LNCaP clone FGC (cell line): ENCODE results near the gene CYS1.

Source experiments
- DNase-seq: peaks from one replicate; pipeline ENCODE4 v3.0.0-alpha.2; 2011; ENCODE audit warnings: low read depth
- H3K4me3 ChIP-seq: 2 replicates; pipeline ENCODE4 v1.5.1; 2011; ENCODE audit warnings: mild to moderate bottlenecking, low read depth, low read length, control low read depth
- TF ChIP-seq, protein P1 (sequence below): IDR thresholded peaks from 2 replicates; pipeline ENCODE4 v1.5.1; 2012; ENCODE audit warnings: mild to moderate bottlenecking; ENCODE audit not compliant: control insufficient read depth, insufficient read depth; ENCODE audit errors: extremely low read depth

Gene CYS1

GRCh38 chr2:10048501-10049171 is 31.6 kb downstream of the CYS1 start:
- no peak for DNase-seq
- TF ChIP-seq, protein P1, sequence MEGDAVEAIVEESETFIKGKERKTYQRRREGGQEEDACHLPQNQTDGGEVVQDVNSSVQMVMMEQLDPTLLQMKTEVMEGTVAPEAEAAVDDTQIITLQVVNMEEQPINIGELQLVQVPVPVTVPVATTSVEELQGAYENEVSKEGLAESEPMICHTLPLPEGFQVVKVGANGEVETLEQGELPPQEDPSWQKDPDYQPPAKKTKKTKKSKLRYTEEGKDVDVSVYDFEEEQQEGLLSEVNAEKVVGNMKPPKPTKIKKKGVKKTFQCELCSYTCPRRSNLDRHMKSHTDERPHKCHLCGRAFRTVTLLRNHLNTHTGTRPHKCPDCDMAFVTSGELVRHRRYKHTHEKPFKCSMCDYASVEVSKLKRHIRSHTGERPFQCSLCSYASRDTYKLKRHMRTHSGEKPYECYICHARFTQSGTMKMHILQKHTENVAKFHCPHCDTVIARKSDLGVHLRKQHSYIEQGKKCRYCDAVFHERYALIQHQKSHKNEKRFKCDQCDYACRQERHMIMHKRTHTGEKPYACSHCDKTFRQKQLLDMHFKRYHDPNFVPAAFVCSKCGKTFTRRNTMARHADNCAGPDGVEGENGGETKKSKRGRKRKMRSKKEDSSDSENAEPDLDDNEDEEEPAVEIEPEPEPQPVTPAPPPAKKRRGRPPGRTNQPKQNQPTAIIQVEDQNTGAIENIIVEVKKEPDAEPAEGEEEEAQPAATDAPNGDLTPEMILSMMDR: peak; percentile 49
- no peak overlapping the region for H3K4me3 ChIP-seq

DNA sequence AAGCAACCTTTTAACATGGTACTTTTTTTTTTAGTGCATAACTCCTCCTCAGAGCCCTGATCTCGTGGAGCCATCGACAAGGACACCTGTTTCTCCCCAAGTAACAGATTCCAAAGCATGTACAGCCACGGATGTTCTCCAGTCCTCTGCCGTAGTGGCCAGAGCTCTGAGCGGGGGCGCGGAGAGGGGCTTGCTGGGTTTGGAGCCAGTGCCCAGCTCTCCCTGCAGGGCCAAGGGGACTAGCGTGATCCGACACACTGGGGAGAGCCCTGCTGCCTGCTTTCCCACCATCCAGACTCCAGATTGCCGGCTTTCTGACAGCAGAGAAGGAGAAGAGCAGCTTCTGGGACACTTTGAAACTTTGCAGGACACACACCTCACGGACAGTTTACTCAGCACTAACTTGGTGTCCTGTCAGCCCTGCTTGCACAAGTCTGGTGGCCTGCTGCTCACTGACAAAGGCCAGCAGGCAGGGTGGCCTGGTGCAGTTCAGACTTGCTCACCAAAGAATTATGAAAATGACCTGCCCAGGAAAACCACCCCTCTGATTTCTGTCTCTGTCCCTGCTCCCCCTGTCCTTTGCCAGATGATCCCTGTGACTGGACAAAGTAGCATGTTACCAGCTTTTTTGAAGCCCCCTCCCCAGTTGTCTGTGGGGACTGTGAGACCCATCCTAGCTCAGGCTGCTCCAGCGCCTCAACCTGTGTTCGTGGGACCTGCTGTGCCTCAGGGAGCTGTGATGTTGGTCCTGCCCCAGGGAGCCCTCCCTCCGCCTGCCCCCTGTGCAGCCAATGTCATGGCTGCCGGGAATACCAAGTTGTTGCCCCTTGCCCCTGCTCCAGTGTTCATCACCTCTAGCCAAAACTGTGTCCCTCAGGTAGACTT is 32.4 kb downstream of the CYS1 start:
- TF ChIP-seq, protein P1: no peak
- no peak for DNase-seq
- no peak overlapping the region for H3K4me3 ChIP-seq

- no peak for DNase-seq
- H3K4me3 ChIP-seq: no peak overlapping the region
- TF ChIP-seq, protein P1: no peak
These were observed 33.3 kb downstream of the CYS1 start for GRCh38 chr2:10046931-10047330.

DNA sequence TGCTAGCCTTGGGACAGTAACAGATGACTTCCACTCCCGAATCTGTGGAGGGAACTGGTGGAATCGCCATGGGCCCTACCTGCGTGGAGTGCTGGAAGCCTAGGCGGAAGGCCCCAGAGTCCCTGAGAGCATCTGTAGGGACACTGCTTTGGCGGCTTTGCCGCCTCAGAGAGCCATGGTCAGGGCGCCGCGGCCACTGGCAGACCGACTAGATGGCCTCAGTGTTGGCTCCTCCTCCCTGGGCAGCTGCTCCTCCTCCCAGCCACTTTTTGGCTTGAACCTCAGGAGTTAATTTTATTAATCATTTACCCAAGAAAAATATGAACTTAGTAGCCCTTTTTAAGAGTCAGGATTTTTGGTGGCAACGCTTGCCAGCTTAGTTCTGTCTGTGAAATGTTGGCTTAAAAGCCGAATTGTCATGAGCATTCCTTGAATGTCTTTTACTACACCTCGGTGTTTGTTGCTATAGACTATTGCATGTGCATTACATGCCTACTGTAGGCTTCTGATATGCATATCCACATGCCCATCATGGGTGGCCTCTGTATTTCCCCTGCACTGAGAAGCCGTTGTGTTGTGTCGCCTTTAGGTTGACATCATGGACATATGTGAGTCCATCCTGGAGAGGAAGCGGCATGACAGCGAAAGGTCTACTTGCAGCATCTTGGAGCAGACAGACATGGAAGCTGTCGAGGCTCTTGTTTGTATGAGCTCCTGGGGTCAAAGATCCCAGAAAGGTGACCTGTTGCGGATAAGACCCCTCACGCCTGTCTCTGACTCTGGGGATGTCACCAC is 34.5 kb downstream of the CYS1 start:
- DNase-seq: no peak
- TF ChIP-seq, protein P1: no peak
- no peak overlapping the region for H3K4me3 ChIP-seq

- TF ChIP-seq, protein P1: no peak
- peak overlapping the region; percentile 52 for H3K4me3 ChIP-seq
- peak; percentile 68 for DNase-seq
These were observed 36.2 kb downstream of the CYS1 start for GRCh38 chr2:10043906-10044601.

DNA sequence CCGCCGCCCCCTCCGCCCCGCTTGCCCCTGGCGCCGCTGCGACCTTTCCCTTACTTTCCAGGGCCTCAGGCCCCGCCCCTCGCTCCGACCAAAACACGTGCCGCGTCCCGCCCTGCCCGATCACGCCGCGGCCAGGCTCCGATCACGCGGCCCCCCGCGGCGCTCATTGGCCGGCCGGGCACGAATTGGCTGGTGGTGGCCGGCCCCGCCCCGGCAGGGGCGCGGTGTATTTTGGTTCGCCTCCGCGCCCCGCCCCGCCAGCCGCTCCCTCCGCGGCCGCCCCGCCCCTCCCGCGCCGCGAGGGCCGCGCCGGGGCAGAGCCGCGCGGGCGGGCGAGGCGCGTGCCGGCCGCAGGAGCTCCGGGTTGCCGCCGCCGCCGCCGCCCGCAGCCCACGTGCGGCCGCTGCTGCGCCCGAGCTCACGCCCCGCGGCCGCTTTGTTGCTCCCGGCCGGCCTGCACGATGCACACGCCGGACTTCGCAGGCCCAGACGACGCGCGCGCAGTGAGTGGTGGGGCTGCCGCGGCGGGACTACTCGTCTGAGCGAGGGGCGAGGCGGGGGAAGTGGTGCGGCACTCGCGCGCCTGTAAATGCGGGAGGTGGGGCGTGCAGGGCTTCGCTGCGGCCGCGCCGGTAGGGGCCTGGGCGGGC is 36.8 kb downstream of the CYS1 start, which contains the start of gene KLF11:
TSS of gene KLF11 (plus strand) at position 295 of the 650 bp plus-strand sequence. CDS start at position 462, 167 bp downstream.
- H3K4me3 ChIP-seq: peak within 1 kb of the TSS; percentile 52
- TF ChIP-seq, protein P1: no peak
- peak; percentile 35 for DNase-seq
